Right cardiac atrium (tissue), 5 donors: ENCODE results near the gene ACOT4. TPM values are rescaled to one million over a fixed set of nuclear protein-coding genes. Genes with fewer than 3 reads are reported as not detected.
A peak's percentile ranks its signal among the peaks of the same experiment; 100 is the strongest.
"Not testable (repeated sequence)": the region's sequence is repeated elsewhere in the genome, so short reads cannot be mapped to it uniquely, and the experiment has no call there.

Experiments used
- ATAC-seq, 2 donors: fragments of 200-7000 bp; cut with Tn5 transposase; one replicate each; pipeline versions ENCODE4 v1.8.0 to v1.9.1; 2020; ENCODE audit warnings: moderate library complexity in 2 of 2, mild to moderate bottlenecking in 1 of 2
- DNase-seq, 3 donors: peaks; one replicate each; pipeline ENCODE4 v3.0.0-alpha.2; 2020
- H3K27ac ChIP-seq: one replicate; pipeline ENCODE4 v1.5.1; 2013; ENCODE audit warnings: mild to moderate bottlenecking, low read length, control low read depth, moderate library complexity
- H3K27me3 ChIP-seq: one replicate; pipeline ENCODE4 v1.6.1; 2013; ENCODE audit not compliant: control insufficient read depth, insufficient read depth
- H3K4me1 ChIP-seq: one replicate; pipeline ENCODE4 v1.6.1; 2013; ENCODE audit warnings: low read length; ENCODE audit not compliant: control insufficient read depth, insufficient read depth
- H3K4me3 ChIP-seq: one replicate; pipeline ENCODE4 v1.5.1; 2013; ENCODE audit warnings: low read length, control low read depth
- H3K9me3 ChIP-seq: one replicate; pipeline ENCODE4 v1.6.1; 2013; ENCODE audit warnings: low read length; ENCODE audit not compliant: control insufficient read depth
- WGBS: extraction: QIAGEN DNeasy Blood & Tissue Kit; methylation state at CpG from one replicate; pipeline ENCODE4 v1.1.7; 2013; 5-methylcytosine and 5-hydroxymethylcytosine counted together
- intact Hi-C, 4 donors: fragments of 100-400 bp; cut with DNase I; formaldehyde crosslinking; loops; one replicate each; pipeline versions ENCODE4 v1.11.0 to v1.14.0; 2022 to 2023
- polyA plus RNA-seq: library from polyadenylated mRNA; stranded (reverse); fragments of 200-250 nt; gene quantifications from one replicate; pipeline ENCODE4 v1.2.3, GENCODE V29; 2013
- total RNA-seq, 4 donors: library from RNA; stranded (reverse); fragmentation: NEBNext Ultra II Directional; extraction: Animal tissue kit (Norgen Biotek cat#: 25700); gene quantifications; one replicate each; pipeline ENCODE4 v1.2.1, GENCODE V29; 2021
- donor health status: healthy with polysubstance abuse.
- donor health status: DM: no; HTN: yes; CAD: no.
- donor health status: DM: no; HTN: no; CAD: no.
- donor health status: DM: no; HTN: yes; CAD: no; lungs with severe emphysema.
- donor health status: DM: yes; HTN: yes; CAD: no.

ACOT4 gene
- total and polyA plus RNA-seq, 5 donors: 0.31 to 0.74 (median 0.57) TPM

- H3K4me1 ChIP-seq, intact Hi-C loops, H3K9me3 ChIP-seq, H3K27ac ChIP-seq, H3K4me3 ChIP-seq, H3K27me3 ChIP-seq, ATAC-seq: not testable (repeated sequence)
- WGBS: 95% methylated on average over 18 of the region's 18 CpGs
- peak in 1 of 3 donors; percentile 50 for DNase-seq
These were observed 25.2 kb upstream of the ACOT4 start for GRCh38 chr14:73566431-73566830.

- H3K27ac ChIP-seq, DNase-seq, H3K4me3 ChIP-seq, H3K9me3 ChIP-seq, ATAC-seq, intact Hi-C loops, H3K4me1 ChIP-seq, H3K27me3 ChIP-seq: not testable (repeated sequence)
- 97% methylated on average over 6 of the region's 6 CpGs for WGBS
These were observed 24.7 kb upstream of the ACOT4 start for GRCh38 chr14:73566935-73567334.

DNA sequence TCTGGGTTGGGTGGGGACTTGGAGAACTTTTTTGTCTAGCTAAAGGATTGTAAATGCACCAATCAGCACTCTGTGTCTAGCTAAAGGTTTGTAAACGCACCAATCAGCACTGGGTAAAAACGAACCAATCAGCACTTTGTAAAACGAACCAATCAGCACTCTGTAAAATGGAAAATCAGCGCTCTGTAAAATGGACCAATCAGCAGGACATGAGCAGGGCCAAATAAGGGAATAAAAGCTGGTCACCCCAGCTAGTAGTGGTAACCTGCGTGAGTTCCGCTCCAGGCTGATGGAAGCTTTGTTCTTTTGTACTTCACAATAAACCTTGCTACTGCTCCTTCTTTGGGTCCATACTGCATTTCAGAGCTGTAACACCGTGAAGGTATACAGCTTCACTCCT is 24.3 kb upstream of the ACOT4 start:
- DNase-seq (no peak), ATAC-seq (no peak)
- Histone ChIP-seq H3K4me3 (no peak overlapping the region), H3K4me1 (no peaks in the 10 kb centered on the region), H3K27me3 (no peaks in the 10 kb centered on the region), H3K9me3 (no peaks in the 10 kb centered on the region), H3K27ac (no peak overlapping the region)
- intact Hi-C loops: no loop called here
- WGBS: 97% methylated on average over 7 of the region's 7 CpGs

DNA sequence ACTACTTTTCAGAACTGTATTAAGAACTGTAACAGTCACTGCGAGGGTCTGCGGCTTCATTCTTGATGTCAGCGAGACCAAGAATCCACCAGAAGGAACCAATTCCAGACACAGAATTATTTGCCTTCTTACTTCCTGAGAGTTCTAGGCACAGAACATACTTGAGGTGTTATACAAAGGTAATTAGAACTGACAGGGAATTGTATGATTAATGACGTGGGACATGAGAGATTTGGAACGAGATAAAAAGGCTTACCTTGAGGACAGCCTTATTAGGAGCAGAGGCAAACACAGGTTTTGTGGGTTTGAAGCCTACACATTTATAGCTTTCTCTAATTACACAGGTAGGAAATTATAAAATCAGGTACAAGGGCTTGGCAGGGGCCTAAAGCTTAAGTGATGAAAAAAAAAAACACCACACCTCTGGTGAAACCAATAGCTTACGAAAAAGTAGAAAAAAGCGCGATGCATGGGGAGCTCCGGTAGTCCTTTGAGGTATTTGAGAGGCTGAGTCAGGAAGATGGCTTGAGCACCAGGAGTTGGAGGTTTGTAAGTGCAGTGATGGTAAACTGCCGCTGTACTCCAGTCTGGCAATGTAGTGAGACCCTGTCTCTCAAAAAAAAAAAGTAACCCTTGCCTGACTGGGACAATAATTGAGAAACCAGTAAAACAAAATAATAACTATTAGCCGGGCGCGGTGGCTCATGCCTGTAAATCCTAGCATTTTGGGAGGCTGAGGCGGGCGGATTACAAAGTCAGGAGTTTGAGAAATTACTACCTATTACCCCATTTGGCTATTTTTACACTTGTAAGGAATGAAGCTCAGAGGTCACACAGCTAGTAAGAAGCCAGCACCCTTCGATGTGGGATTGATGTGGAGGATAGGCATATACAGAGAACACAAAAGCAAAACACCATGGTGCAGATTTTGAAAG is 23.5 kb upstream of the ACOT4 start:
- no peaks in the 10 kb centered on the region for H3K27me3 ChIP-seq
- peak overlapping the region; percentile 94 for H3K27ac ChIP-seq
- H3K4me1 ChIP-seq: no peaks in the 10 kb centered on the region
- DNase-seq (no peak), ATAC-seq (no peak)
- H3K4me3 ChIP-seq: peak overlapping the region; percentile 46
- intact Hi-C loops: no loop called here
- WGBS: 72% methylated on average over 16 of the region's 16 CpGs
- H3K9me3 ChIP-seq: no peaks in the 10 kb centered on the region

GRCh38 chr14:73568886-73569184 is 22.8 kb upstream of the ACOT4 start:
- H3K27me3 ChIP-seq, H3K4me1 ChIP-seq, H3K9me3 ChIP-seq, ATAC-seq, DNase-seq, intact Hi-C loops: not testable (repeated sequence)
- WGBS: 13% methylated on average over 4 of the region's 4 CpGs
- H3K4me3 ChIP-seq: peak overlapping the region; percentile 46
- peak overlapping the region; percentile 94 for H3K27ac ChIP-seq

DNA sequence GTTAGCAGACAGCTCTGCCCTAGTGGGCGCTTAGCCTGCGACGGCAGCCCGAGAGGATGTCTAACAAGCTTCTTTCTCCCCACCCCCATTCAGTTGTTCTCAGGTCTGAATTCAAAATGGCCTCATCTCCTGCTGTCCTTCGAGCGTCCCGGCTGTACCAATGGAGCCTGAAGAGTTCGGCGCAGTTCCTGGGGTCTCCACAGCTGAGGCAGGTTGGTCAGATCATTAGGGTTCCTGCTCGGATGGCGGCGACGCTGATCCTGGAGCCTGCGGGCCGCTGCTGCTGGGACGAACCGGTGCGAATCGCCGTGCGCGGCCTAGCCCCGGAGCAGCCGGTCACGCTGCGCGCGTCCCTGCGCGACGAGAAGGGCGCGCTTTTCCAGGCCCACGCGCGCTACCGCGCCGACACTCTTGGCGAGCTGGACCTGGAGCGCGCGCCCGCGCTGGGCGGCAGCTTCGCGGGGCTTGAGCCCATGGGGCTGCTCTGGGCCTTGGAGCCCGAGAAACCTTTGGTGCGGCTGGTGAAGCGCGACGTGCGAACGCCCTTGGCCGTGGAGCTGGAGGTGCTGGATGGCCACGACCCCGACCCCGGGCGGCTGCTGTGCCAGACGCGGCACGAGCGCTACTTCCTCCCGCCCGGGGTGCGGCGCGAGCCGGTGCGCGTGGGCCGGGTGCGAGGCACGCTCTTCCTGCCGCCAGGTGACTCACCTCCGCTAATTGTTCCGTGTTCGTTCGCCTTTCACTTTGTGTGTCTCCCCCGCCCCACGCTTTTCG is 22.3 kb upstream of the ACOT4 start, which contains the start of gene ACOT2:
Gene ACOT2, plus strand, starts transcription at position 29 of the 774 bp plus-strand sequence. Its CDS starts 28 bp downstream, at position 57.
- ATAC-seq: peak; percentile 91 to 92
- H3K4me1 ChIP-seq, H3K9me3 ChIP-seq, intact Hi-C loops, H3K27me3 ChIP-seq: not testable (repeated sequence)
- WGBS: under 1% methylated on average over 78 of the region's 83 CpGs
- Histone ChIP-seq H3K4me3 (peak within 1 kb of the TSS; percentile 46), H3K27ac (peak within 1 kb of the TSS; percentile 94)
- DNase-seq: peak; percentile 86 to 92 (median 91)

DNA sequence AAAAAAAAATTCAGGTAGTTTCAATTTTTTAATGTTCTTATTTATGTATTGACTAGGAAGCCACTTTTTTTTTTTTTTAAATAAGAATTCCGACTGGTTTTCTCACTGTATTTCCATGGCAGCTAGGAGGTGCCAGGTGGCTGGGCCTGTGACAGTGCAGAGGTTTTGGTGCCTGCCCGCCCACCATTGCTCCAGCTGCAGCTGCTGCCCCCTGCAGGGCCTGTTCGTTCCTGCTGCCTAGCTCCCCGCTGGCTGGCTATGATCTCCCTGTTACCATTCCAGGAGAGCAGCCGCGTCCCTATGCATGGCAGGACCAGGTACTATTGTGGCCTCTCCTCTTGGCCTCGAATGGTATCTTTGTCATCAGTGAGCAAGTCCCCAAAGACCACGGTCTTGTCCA is 20.8 kb upstream of the ACOT4 start:
- not testable (repeated sequence) for H3K4me1 ChIP-seq, H3K4me3 ChIP-seq, H3K27ac ChIP-seq, H3K27me3 ChIP-seq, H3K9me3 ChIP-seq
- intact Hi-C loops: loop anchor here in 1 of 4 donors (10.0 kb wide), 1 partner anchor 66 kb away; no protein-coding TSS in a partner anchor
- ATAC-seq: peak; percentile 72 to 73
- DNase-seq: peak; percentile 52 to 87 (median 82)
- 38% methylated on average over 8 of the region's 8 CpGs for WGBS

- not testable (repeated sequence) for DNase-seq, H3K4me1 ChIP-seq, H3K27ac ChIP-seq, H3K4me3 ChIP-seq, H3K9me3 ChIP-seq, ATAC-seq, H3K27me3 ChIP-seq
- intact Hi-C loops: loop anchor here in 1 of 4 donors (10.0 kb wide), 1 partner anchor 68 kb away; no protein-coding TSS in a partner anchor
- 85% methylated on average over 5 of the region's 5 CpGs for WGBS
These were observed 18.6 kb upstream of the ACOT4 start for GRCh38 chr14:73573034-73573433.

- H3K4me1 ChIP-seq, H3K27me3 ChIP-seq, H3K27ac ChIP-seq, ATAC-seq, DNase-seq, H3K4me3 ChIP-seq, H3K9me3 ChIP-seq: not testable (repeated sequence)
- WGBS: 97% methylated on average over 4 of the region's 4 CpGs
- intact Hi-C loops: loop anchor here in 1 of 4 donors (10.0 kb wide), 1 partner anchor 69 kb away; no protein-coding TSS in a partner anchor
These were observed 17.9 kb upstream of the ACOT4 start for GRCh38 chr14:73573740-73574139.

DNA sequence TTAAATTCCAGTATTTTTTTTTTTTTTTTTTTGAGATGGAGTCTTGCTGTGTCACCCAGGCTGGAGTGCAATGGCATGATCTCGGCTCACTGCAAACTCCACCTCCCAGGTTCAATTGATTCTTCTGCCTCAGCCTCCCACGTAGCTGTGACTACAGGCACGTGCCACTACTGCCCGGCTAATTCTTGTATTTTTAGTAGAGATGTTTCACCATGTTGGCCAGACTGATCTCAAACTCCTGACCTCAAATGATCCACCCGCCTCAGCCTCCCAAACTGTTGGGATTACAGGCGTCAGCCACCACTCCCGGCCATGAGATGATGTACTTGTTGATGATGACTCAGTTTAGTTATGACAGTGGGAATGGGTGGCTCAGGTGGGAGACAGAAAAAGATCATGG is 17.4 kb upstream of the ACOT4 start:
- H3K9me3 ChIP-seq, ATAC-seq, DNase-seq, H3K4me1 ChIP-seq, H3K27ac ChIP-seq, H3K27me3 ChIP-seq, H3K4me3 ChIP-seq: not testable (repeated sequence)
- WGBS: 96% methylated on average over 7 of the region's 7 CpGs
- intact Hi-C loops: loop anchor here in 1 of 4 donors (10.0 kb wide), 1 partner anchor 69 kb away; no protein-coding TSS in a partner anchor

DNA sequence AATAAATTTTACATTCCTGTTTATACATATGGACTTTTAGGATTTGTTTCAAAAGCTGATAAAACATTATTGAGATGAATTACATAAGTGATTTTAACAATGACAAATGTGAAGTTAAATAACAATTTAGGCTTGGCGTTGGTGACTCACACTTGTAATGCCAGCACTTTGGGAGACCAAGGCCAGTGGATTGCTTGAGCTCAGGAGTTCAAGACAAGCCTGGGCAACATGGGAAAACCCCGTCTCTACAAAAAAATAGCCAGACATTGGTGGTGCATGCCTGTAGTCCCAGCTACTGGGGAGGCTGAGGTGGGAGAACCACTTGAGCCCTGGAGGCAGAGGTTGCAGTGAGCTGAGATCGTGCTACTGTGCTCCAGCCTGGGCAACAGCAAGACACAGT is 15.3 kb upstream of the ACOT4 start:
- Histone ChIP-seq H3K9me3 (no peaks in the 10 kb centered on the region), H3K4me1 (no peaks in the 10 kb centered on the region), H3K27ac (no peak overlapping the region), H3K27me3 (no peaks in the 10 kb centered on the region), H3K4me3 (no peak overlapping the region)
- intact Hi-C loops: loop anchor here in 1 of 4 donors (10.0 kb wide), 1 partner anchor 72 kb away; no protein-coding TSS in a partner anchor
- DNase-seq: no peak
- no peak for ATAC-seq
- 89% methylated on average over 3 of the region's 3 CpGs for WGBS
